K562 (cell line): ENCODE data around the gene FHIP1B. TPM values are rescaled to one million over a fixed set of nuclear protein-coding genes. Genes with fewer than 3 reads are reported as not detected.

Experiments
- MEIS2 ChIP-seq: fragments of 450-650 bp; IDR thresholded peaks from 2 replicates; pipeline ENCODE4 v1.6.1; 2014; ENCODE audit warnings: mild to moderate bottlenecking; ENCODE audit not compliant: partially characterized antibody
- MYBL2 ChIP-seq, 2 experiments: fragments of 450-650 bp in 1 of 2; sonication (generic) in 1 of 2; formaldehyde crosslinking in 1 of 2; IDR thresholded peaks; 2 replicates each; pipeline versions ENCODE4 v1.6.1 to v1.8.1; 2017 to 2022; ENCODE audit warnings: borderline replicate concordance in 1 of 2, inconsistent platforms in 1 of 2, low read depth in 1 of 2, mild to moderate bottlenecking in 1 of 2, missing genetic modification reagents in 1 of 2, moderate library complexity in 1 of 2
- NFIX ChIP-seq: fragments of 250-450 bp; sonication (Bioruptor Pico); IDR thresholded peaks from 2 replicates; pipeline ENCODE4 v1.4.0; 2020; ENCODE audit warnings: low read depth, mild to moderate bottlenecking, moderate library complexity
- NRF1 ChIP-seq, 2 experiments: fragments of 450-650 bp; IDR thresholded peaks in 1 of 2; conservative IDR thresholded peaks in 1 of 2; 2 replicates each; pipeline ENCODE4 v1.6.1; 2014; ENCODE audit warnings: mild to moderate bottlenecking in 2 of 2
- POLR2AphosphoS5 ChIP-seq: IDR thresholded peaks from 2 replicates; pipeline ENCODE4 v1.6.1; 2011; ENCODE audit warnings: mild to moderate bottlenecking, low read depth, low read length, moderate library complexity; ENCODE audit not compliant: control insufficient read depth, insufficient read depth
- RAD21 ChIP-seq, 2 experiments: fragments of 250-450 bp in 1 of 2; fragments of 450-650 bp in 1 of 2; sonication (Bioruptor Pico) in 1 of 2; formaldehyde crosslinking in 1 of 2; IDR thresholded peaks in 1 of 2; conservative IDR thresholded peaks in 1 of 2; 2 replicates each; pipeline versions ENCODE4 v1.4.0 to v1.8.0; 2020 to 2022; ENCODE audit warnings: mild to moderate bottlenecking in 2 of 2, moderate library complexity in 1 of 2
- SMC3 ChIP-seq: conservative IDR thresholded peaks from 2 replicates; pipeline ENCODE4 v1.6.1; 2011; ENCODE audit warnings: low read depth, low read length, improper control_type of control experiment; ENCODE audit not compliant: insufficient read depth
- SP2 ChIP-seq: IDR thresholded peaks from 2 replicates; pipeline ENCODE4 v1.6.1; 2011; ENCODE audit warnings: mild to moderate bottlenecking, low read depth, low read length, moderate library complexity; ENCODE audit not compliant: poor library complexity, severe bottlenecking; ENCODE audit errors: extremely low read depth
- TRIM24 ChIP-seq, 2 experiments: fragments of 450-650 bp; IDR thresholded peaks; 2 replicates each; pipeline ENCODE4 v1.6.1; 2016
- XRCC5 ChIP-seq: fragments of 200-400 bp; formaldehyde crosslinking; IDR thresholded peaks from 2 replicates; pipeline ENCODE4 v1.6.1; 2017; ENCODE audit warnings: low read depth, mild to moderate bottlenecking, low read length
- polyA plus RNA-seq, 8 experiments: library from polyadenylated mRNA; depleted of rRNA in 4 of 8; stranded (reverse) in 5 of 8; unstranded in 3 of 8; fragments of >200 nt; fragmentation: Nextera tagmentation in 2 of 8; fragmentation: Illumina TruSeq in 1 of 8; extraction: Ambion mirVana in 2 of 8; extraction: Trizol in 1 of 8; gene quantifications; 2 replicates each; pipeline versions ENCODE4 v1.2.1 to v1.2.3, GENCODE V29; 2011 to 2014; ENCODE audit warnings: inconsistent platforms in 1 of 8, missing spikeins in 1 of 8
- total RNA-seq, 7 experiments: library from RNA; depleted of rRNA in 6 of 7; stranded (reverse); fragments of >200 nt in 6 of 7; fragmentation: Illumina TruSeq in 2 of 7; extraction: Trizol in 2 of 7; gene quantifications; 2 replicates each; pipeline versions ENCODE4 v1.2.1 to v1.2.3, GENCODE V29; 2011 to 2021; ENCODE audit warnings: low replicate concordance in 1 of 7
- TF ChIP-seq, protein P1 (sequence below): fragments of 200-600 bp; sonication (generic); IDR thresholded peaks from one replicate; pipeline ENCODE4 v1.6.1; 2012; ENCODE audit warnings: mild to moderate bottlenecking, low read depth, low read length, inconsistent platforms
- TF ChIP-seq, protein P2 (sequence below): fragments of 250-450 bp; sonication (Bioruptor Pico); IDR thresholded peaks from 2 replicates; pipeline ENCODE4 v1.4.0; 2020; ENCODE audit warnings: borderline replicate concordance

Gene FHIP1B
- total and polyA plus RNA-seq, 9 of the 15 experiments (the other 6 are each of a cell fraction or from before 2014, with no cell fraction given): 0.94 to 24.7 (median 15.6) TPM

DNA sequence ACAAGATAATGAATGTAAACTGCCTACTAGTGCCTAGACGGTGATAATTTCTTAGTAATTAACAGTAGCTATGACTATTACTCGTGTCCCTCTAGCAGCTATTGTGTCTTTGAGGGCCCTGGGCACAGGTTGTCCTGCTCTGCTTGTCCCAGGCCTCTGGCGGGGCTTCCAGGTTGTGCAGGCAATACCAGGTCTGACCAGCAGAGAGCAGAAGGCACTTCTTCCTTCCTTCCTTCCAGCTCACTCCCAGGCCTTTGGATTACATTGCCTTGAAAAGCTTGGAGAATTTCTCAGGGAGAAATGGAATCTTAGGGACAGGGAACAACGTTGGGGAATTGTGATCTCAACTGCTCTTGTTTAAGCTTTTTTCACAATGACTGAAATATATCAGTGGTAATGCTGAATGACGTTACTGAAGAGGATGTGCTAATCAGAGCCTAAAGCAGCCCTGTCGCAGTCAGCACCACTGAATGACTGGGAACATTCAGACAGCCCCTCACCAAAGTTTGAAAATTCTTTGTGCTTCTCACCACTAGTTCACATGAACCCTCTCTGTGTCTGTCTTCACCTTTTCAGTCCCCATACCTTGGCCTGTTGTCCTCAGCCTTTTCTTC is 16.8 kb upstream of the FHIP1B start (continued):
- TF ChIP-seq, protein P1, sequence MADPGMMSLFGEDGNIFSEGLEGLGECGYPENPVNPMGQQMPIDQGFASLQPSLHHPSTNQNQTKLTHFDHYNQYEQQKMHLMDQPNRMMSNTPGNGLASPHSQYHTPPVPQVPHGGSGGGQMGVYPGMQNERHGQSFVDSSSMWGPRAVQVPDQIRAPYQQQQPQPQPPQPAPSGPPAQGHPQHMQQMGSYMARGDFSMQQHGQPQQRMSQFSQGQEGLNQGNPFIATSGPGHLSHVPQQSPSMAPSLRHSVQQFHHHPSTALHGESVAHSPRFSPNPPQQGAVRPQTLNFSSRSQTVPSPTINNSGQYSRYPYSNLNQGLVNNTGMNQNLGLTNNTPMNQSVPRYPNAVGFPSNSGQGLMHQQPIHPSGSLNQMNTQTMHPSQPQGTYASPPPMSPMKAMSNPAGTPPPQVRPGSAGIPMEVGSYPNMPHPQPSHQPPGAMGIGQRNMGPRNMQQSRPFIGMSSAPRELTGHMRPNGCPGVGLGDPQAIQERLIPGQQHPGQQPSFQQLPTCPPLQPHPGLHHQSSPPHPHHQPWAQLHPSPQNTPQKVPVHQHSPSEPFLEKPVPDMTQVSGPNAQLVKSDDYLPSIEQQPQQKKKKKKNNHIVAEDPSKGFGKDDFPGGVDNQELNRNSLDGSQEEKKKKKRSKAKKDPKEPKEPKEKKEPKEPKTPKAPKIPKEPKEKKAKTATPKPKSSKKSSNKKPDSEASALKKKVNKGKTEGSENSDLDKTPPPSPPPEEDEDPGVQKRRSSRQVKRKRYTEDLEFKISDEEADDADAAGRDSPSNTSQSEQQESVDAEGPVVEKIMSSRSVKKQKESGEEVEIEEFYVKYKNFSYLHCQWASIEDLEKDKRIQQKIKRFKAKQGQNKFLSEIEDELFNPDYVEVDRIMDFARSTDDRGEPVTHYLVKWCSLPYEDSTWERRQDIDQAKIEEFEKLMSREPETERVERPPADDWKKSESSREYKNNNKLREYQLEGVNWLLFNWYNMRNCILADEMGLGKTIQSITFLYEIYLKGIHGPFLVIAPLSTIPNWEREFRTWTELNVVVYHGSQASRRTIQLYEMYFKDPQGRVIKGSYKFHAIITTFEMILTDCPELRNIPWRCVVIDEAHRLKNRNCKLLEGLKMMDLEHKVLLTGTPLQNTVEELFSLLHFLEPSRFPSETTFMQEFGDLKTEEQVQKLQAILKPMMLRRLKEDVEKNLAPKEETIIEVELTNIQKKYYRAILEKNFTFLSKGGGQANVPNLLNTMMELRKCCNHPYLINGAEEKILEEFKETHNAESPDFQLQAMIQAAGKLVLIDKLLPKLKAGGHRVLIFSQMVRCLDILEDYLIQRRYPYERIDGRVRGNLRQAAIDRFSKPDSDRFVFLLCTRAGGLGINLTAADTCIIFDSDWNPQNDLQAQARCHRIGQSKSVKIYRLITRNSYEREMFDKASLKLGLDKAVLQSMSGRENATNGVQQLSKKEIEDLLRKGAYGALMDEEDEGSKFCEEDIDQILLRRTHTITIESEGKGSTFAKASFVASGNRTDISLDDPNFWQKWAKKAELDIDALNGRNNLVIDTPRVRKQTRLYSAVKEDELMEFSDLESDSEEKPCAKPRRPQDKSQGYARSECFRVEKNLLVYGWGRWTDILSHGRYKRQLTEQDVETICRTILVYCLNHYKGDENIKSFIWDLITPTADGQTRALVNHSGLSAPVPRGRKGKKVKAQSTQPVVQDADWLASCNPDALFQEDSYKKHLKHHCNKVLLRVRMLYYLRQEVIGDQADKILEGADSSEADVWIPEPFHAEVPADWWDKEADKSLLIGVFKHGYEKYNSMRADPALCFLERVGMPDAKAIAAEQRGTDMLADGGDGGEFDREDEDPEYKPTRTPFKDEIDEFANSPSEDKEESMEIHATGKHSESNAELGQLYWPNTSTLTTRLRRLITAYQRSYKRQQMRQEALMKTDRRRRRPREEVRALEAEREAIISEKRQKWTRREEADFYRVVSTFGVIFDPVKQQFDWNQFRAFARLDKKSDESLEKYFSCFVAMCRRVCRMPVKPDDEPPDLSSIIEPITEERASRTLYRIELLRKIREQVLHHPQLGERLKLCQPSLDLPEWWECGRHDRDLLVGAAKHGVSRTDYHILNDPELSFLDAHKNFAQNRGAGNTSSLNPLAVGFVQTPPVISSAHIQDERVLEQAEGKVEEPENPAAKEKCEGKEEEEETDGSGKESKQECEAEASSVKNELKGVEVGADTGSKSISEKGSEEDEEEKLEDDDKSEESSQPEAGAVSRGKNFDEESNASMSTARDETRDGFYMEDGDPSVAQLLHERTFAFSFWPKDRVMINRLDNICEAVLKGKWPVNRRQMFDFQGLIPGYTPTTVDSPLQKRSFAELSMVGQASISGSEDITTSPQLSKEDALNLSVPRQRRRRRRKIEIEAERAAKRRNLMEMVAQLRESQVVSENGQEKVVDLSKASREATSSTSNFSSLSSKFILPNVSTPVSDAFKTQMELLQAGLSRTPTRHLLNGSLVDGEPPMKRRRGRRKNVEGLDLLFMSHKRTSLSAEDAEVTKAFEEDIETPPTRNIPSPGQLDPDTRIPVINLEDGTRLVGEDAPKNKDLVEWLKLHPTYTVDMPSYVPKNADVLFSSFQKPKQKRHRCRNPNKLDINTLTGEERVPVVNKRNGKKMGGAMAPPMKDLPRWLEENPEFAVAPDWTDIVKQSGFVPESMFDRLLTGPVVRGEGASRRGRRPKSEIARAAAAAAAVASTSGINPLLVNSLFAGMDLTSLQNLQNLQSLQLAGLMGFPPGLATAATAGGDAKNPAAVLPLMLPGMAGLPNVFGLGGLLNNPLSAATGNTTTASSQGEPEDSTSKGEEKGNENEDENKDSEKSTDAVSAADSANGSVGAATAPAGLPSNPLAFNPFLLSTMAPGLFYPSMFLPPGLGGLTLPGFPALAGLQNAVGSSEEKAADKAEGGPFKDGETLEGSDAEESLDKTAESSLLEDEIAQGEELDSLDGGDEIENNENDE: no peak
- TF ChIP-seq SP2: no peak
- TF ChIP-seq TRIM24 (IDR thresholded peaks at IDR 0.05): no peak
- TF ChIP-seq RAD21 (CRISPR knock-in tag; conservative IDR thresholded peaks at IDR 0.05 in 1 of 2, IDR thresholded peaks at IDR 0.05 in 1 of 2): peak; percentile 57 to 59
- TF ChIP-seq NFIX (CRISPR knock-in tag): no peak
- TF ChIP-seq NRF1 (conservative IDR thresholded peaks at IDR 0.05 in 1 of 2, IDR thresholded peaks at IDR 0.05 in 1 of 2): no peak
- TF ChIP-seq, protein P2, sequence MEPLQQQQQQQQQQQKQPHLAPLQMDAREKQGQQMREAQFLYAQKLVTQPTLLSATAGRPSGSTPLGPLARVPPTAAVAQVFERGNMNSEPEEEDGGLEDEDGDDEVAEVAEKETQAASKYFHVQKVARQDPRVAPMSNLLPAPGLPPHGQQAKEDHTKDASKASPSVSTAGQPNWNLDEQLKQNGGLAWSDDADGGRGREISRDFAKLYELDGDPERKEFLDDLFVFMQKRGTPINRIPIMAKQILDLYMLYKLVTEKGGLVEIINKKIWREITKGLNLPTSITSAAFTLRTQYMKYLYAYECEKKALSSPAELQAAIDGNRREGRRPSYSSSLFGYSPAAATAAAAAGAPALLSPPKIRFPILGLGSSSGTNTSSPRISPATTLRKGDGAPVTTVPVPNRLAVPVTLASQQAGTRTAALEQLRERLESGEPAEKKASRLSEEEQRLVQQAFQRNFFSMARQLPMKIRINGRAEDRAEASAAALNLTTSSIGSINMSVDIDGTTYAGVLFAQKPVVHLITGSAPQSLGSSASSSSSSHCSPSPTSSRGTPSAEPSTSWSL (CRISPR knock-in tag): no peak
- no peak for TF ChIP-seq POLR2AphosphoS5
- TF ChIP-seq MYBL2 (IDR thresholded peaks at IDR 0.05; ENCODE audit: low read depth): no peak
- no peak for TF ChIP-seq MYBL2 (CRISPR knock-in tag; IDR thresholded peaks at IDR 0.05; ENCODE audit: borderline replicate concordance)
- TF ChIP-seq XRCC5: no peak
- no peak for TF ChIP-seq MEIS2
- TF ChIP-seq SMC3: peak; percentile 45; the same call in 1 of the 2 replicates
